ENCODE results near the gene SUCLG1. TPM values are rescaled to one million over a fixed set of nuclear protein-coding genes. Genes with fewer than 3 reads are reported as not detected.
A peak's percentile ranks its signal among the peaks of the same experiment; 100 is the strongest.

Gene SUCLG1
- polyA plus RNA-seq (ENCODE audit: insufficient read length in 12 of 12): 10 to 100 TPM in 11 of 12 donors, not detected in 1; 61.0 to 94.5 (median 79.6) TPM
- long read RNA-seq, donor 1, transcript SUCLG1-201 (9 exons, 1,475 nt): minor isoform, 98 of 571 reads
- long read RNA-seq, donor 1, transcript SUCLG1-205 (2 exons, 1,765 nt): major isoform, 334 of 571 reads
- long read RNA-seq, donor 1, partial matches to known transcripts: 137 of 571 reads
- long read RNA-seq, donor 1, other reads (novel, unspliced or antisense): 0 of 571 reads
- long read RNA-seq, donor 2, transcript SUCLG1-201 (9 exons, 1,475 nt): minor isoform, 53 of 197 reads
- long read RNA-seq, donor 2, transcript SUCLG1-205 (2 exons, 1,765 nt): major isoform, 103 of 197 reads
- long read RNA-seq, donor 2, partial matches to known transcripts: 39 of 197 reads
- long read RNA-seq, donor 2, other reads (novel, unspliced or antisense): 0 of 197 reads
- long read RNA-seq, donor 3, transcript SUCLG1-205 (2 exons, 1,765 nt): major isoform, 44 of 82 reads
- long read RNA-seq, donor 3, transcript SUCLG1-201 (9 exons, 1,475 nt): minor isoform, 30 of 82 reads
- long read RNA-seq, donor 3, partial matches to known transcripts: 7 of 82 reads
- long read RNA-seq, donor 3, other reads (novel, unspliced or antisense): 0 of 82 reads
- long read RNA-seq, donor 4, transcript SUCLG1-205 (2 exons, 1,765 nt): major isoform, 45 of 65 reads
- long read RNA-seq, donor 4, transcript SUCLG1-201 (9 exons, 1,475 nt): minor isoform, 15 of 65 reads
- long read RNA-seq, donor 4, partial matches to known transcripts: 5 of 65 reads
- long read RNA-seq, donor 4, other reads (novel, unspliced or antisense): 0 of 65 reads
- long read RNA-seq, donor 5, transcript SUCLG1-201 (9 exons, 1,475 nt): minor isoform, 60 of 172 reads
- long read RNA-seq, donor 5, transcript SUCLG1-205 (2 exons, 1,765 nt): major isoform, 99 of 172 reads
- long read RNA-seq, donor 5, partial matches to known transcripts: 12 of 172 reads
- long read RNA-seq, donor 5, other reads (novel, unspliced or antisense): 0 of 172 reads
- long read RNA-seq, donor 6, transcript SUCLG1-205 (2 exons, 1,765 nt): major isoform, 38 of 79 reads
- long read RNA-seq, donor 6, transcript SUCLG1-201 (9 exons, 1,475 nt): minor isoform, 24 of 79 reads
- long read RNA-seq, donor 6, partial matches to known transcripts: 16 of 79 reads
- long read RNA-seq, donor 6, other reads (novel, unspliced or antisense): 0 of 79 reads
- long read RNA-seq, donor 7, transcript SUCLG1-201 (9 exons, 1,475 nt): minor isoform, 19 of 60 reads
- long read RNA-seq, donor 7, transcript SUCLG1-205 (2 exons, 1,765 nt): major isoform, 33 of 60 reads
- long read RNA-seq, donor 7, partial matches to known transcripts: 8 of 60 reads
- long read RNA-seq, donor 7, other reads (novel, unspliced or antisense): 0 of 60 reads
- long read RNA-seq, donor 8, transcript SUCLG1-205 (2 exons, 1,765 nt): major isoform, 93 of 146 reads
- long read RNA-seq, donor 8, transcript SUCLG1-201 (9 exons, 1,475 nt): minor isoform, 48 of 146 reads
- long read RNA-seq, donor 8, partial matches to known transcripts: 5 of 146 reads
- long read RNA-seq, donor 8, other reads (novel, unspliced or antisense): 0 of 146 reads
- long read RNA-seq, donor 9, transcript SUCLG1-205 (2 exons, 1,765 nt): major isoform, 42 of 90 reads
- long read RNA-seq, donor 9, transcript SUCLG1-201 (9 exons, 1,475 nt): minor isoform, 36 of 90 reads
- long read RNA-seq, donor 9, partial matches to known transcripts: 12 of 90 reads
- long read RNA-seq, donor 9, other reads (novel, unspliced or antisense): 0 of 90 reads
- long read RNA-seq, donor 10, transcript SUCLG1-205 (2 exons, 1,765 nt): major isoform, 46 of 94 reads
- long read RNA-seq, donor 10, transcript SUCLG1-201 (9 exons, 1,475 nt): minor isoform, 37 of 94 reads
- long read RNA-seq, donor 10, partial matches to known transcripts: 10 of 94 reads
- long read RNA-seq, donor 10, other reads (novel, unspliced or antisense): 0 of 94 reads
- long read RNA-seq, donor 11, transcript SUCLG1-205 (2 exons, 1,765 nt): major isoform, 90 of 157 reads
- long read RNA-seq, donor 11, transcript SUCLG1-201 (9 exons, 1,475 nt): minor isoform, 49 of 157 reads
- long read RNA-seq, donor 11, partial matches to known transcripts: 17 of 157 reads
- long read RNA-seq, donor 11, other reads (novel, unspliced or antisense): 0 of 157 reads

GRCh38 chr2:84459018-84459943 lies at the start of gene SUCLG1:
Gene SUCLG1 (minus strand): TSS chr2:84459280. CDS start chr2:84459269, 11 bp downstream.
- peak; percentile 92 for DNase-seq

DNA sequence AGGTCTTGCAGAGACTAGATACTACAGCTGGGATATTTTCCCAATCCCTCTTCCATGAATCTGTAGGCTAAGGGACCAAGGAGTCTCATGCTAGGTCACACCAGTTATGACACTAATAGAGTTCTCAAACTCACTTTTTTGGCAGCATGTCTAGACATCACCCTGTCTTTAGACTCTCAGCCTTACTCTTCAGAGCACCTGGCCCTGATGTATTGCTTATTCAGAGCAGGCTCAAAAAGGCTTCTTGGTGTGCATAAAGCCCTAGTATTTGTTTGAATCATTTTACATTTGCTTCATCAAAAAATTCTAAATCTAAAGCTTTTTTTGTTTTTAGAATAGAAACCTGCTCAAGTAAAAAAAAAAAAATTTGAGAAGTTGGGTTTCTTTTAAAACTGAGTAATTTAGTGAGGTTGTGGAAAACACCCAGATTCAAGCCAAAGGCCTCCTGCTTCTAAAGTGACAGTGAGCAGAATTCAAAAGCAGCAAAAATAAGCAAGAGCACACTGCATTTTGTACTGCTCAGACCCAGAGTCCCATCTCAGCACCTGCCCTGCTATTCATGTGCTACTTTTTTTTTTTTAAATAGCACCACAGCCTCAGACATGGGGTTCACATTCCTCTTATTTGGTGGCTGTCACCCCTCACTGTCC lies 39.2 kb upstream of the SUCLG1 start:
- no peak for DNase-seq

- DNase-seq: no peak
These were observed 38.2 kb upstream of the SUCLG1 start for GRCh38 chr2:84497285-84497684.

GRCh38 chr2:84496386-84496785 lies 37.3 kb upstream of the SUCLG1 start:
- no peak for DNase-seq

DNA sequence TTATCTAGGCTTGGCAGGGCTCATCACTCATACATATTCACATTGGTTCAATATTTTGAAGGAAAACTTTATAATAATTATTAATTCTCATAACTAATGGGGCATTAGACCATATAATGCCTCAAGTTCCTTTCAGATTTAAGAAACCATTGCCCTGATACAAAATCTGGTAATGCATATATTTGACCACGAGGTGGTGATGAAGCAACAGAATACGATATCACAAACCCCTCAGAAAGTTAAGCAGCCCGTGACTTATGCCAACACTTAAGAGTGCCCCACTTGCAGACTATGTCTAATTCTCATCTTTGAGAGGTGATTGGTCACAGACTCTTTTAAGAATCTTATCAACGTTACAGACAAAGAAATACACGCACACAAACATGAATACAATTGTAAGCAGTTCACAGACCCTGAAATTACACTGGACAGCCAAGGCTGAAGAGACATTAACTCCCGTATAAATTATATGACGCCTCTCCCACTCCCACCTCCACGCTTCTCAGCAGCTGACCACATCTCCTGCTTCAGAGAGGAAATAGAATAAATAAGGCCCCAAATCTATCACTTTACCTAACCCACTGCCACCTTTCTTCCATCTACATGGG lies 36.6 kb upstream of the SUCLG1 start:
- peak; percentile 52 for DNase-seq

- no peak for DNase-seq
These were observed 35.0 kb upstream of the SUCLG1 start for GRCh38 chr2:84494070-84494469.

DNA sequence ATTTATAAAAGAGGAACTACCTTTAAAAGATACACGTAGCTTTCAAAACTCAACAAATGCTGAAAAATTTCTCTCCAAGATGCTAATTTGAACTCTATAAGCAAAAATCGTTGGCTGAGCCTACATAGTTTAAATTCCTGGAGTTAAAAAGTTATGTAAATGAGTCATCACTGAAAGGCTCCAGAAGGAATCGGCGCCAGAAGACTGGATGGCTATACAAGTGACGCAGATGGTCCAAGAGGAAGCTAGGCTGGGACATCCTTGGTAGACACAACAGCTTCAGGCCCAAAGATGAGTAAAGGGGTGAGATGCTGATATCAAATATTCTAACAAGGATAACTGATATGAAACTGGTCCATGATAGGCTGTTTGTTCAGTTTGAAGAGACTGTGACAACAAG lies 34.4 kb upstream of the SUCLG1 start:
- no peak for DNase-seq

DNA sequence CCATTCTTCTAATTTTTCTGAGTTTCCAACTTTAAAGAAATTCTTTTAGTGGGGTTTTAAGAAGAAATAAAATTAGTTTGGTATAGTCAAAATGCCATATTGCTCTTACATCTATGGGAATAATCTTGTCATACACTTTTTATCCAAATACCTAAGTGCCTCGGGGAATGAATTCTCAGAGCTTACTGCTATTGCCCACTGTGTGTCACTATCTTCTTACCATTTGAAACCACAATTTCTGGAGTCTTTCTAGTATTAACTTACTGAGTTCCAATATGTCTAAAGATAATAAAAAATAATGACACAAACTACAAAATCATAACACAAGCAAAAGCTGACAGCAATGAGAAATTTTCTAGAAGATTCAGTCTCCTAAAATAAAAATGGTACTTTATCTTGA lies 33.5 kb upstream of the SUCLG1 start:
- no peak for DNase-seq

DNA sequence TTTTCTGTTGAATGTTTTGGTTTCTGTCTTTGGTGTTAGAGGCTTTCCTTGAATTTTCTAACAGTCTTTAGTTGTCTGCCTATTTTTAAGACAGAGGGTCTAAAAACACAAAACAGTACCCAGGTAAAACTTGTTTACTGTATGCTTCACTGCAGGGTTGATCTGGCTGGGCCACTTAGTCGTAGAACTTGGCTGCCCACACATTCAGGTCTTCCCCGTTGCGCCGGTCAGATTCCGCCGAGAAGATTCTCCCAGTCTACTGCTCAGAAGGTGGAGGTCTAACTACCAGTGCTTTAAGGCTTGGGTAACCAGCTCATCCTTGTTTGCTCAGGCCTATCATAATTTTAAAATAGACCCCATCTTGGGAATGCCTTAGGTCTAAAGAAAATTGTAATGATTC lies 32.7 kb upstream of the SUCLG1 start:
- DNase-seq: no peak

- DNase-seq: no peak
These were observed 32.2 kb upstream of the SUCLG1 start for GRCh38 chr2:84491256-84491655.

- no peak for DNase-seq
These were observed 28.4 kb upstream of the SUCLG1 start for GRCh38 chr2:84487298-84487996.

- no peak for DNase-seq
These were observed 27.5 kb upstream of the SUCLG1 start for GRCh38 chr2:84486441-84487115.

GRCh38 chr2:84483320-84483719 lies 24.2 kb upstream of the SUCLG1 start:
- no peak for DNase-seq

DNA sequence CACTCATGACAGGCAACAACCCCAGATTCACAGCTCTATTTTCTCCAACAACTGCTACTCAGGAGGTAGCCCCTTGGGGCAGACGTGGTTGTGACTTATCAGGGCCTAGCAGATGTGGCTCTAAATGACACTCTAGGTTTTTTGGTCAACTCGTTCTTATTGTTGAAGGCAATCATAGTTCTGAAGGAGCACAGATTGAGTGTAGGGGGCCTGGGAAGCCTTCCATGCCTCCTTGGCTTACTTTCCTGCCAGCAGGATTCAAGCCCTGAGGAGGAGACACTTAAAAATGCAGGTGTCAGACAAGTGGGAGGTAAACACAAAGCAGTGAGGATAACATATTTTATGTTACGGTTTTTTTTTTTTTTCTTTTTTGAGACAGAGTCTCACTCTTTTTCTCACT lies 23.5 kb upstream of the SUCLG1 start:
- no peak for DNase-seq

- no peak for DNase-seq
These were observed 22.6 kb upstream of the SUCLG1 start for GRCh38 chr2:84481702-84482101.

GRCh38 chr2:84478867-84479266 lies 19.8 kb upstream of the SUCLG1 start:
- DNase-seq: no peak

DNA sequence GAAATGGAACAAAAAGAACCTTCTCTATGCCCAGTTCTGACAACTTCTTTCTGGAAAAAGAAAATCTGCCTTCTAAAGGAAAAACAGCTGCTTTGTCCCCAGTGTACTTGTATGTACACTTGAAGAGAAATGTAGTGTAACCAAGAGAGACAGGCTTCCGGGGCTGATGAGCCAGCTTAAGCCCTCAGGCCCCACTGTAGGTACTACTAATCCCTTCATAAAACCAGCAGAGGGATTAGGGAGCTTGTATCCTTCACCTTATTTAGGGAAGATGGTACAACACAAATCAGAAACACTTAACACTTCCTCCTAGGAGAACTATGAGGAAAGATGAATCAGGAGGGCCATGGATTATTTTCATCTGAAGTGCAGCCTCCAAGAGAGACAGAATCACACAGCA lies 18.8 kb upstream of the SUCLG1 start:
- no peak for DNase-seq
